A549 (cell line): ENCODE results near the gene FBXO11. TPM values are rescaled to one million over a fixed set of nuclear protein-coding genes. Genes with fewer than 3 reads are reported as not detected.

Source experiments
- ATAC-seq, 2 experiments: fragments of 200-7000 bp in 1 of 2; fragments of >200 bp in 1 of 2; cut with Nextera tagmentation in 1 of 2; cut with Tn5 transposase in 1 of 2; 3 replicates each; pipeline versions ENCODE4 v1.8.0 to v1.9.1; 2018 to 2020; ENCODE audit warnings: mild to moderate bottlenecking in 1 of 2, moderate library complexity in 1 of 2
- CTCF ChIA-PET: fragments of 300-600 bp; sonication (Branson Sonifier 250); formaldehyde crosslinking; extraction: SDS; loops from one replicate; lab custom pipeline; 2021; ENCODE audit warnings: antibody characterized with exemption, inconsistent platforms; lab: Yijun Ruan, JAX
- POLR2A ChIA-PET: fragments of 350-600 bp; formaldehyde crosslinking; extraction: SDS; loops from one replicate; lab custom pipeline; 2021; ENCODE audit warnings: antibody characterized with exemption, inconsistent platforms; lab: Yijun Ruan, JAX
- DNase-seq, 2 experiments: peaks; one replicate each; pipeline versions ENCODE4 v3.0.0 to v3.0.0-alpha.2; 2011 to 2016; ENCODE audit warnings: low read depth in 1 of 2, low spot score in 1 of 2
- FAIRE-seq: peaks from 2 replicates; lab custom pipeline; 2011; peaks lifted over from hg19 to GRCh38; lab: Jason Lieb, UNC
- H3K27ac ChIP-seq, 2 experiments: fragments of >200 bp; sonication (Bioruptor Twin); formaldehyde crosslinking; 3 replicates each; pipeline ENCODE4 v1.5.1; 2016 to 2017
- H3K4me1 ChIP-seq: fragments of >200 bp; sonication (Bioruptor Twin); formaldehyde crosslinking; 3 replicates; pipeline ENCODE4 v1.6.1; 2016
- H3K4me2 ChIP-seq: fragments of >200 bp; sonication (Bioruptor Twin); formaldehyde crosslinking; 3 replicates; pipeline ENCODE4 v1.6.1; 2016
- H3K4me3 ChIP-seq: fragments of >200 bp; sonication (Bioruptor Twin); formaldehyde crosslinking; 3 replicates; pipeline ENCODE4 v1.5.1; 2016
- H3K9me3 ChIP-seq: fragments of >200 bp; sonication (Bioruptor Twin); formaldehyde crosslinking; 3 replicates; pipeline ENCODE4 v1.6.1; 2016
- BHLHE40 ChIP-seq: IDR thresholded peaks from 2 replicates; pipeline ENCODE4 v1.6.1; 2012; ENCODE audit warnings: low read depth, low read length, inconsistent platforms
- CBX8 ChIP-seq: fragments of 200-600 bp; sonication (generic); IDR thresholded peaks from 2 replicates; pipeline ENCODE4 v1.6.1; 2016
- CEBPB ChIP-seq, 2 experiments: fragments of >200 bp in 1 of 2; sonication (Bioruptor Twin) in 1 of 2; formaldehyde crosslinking in 1 of 2; IDR thresholded peaks; 2 replicates each; pipeline ENCODE4 v1.6.1; 2012 to 2016
- EHF ChIP-seq: fragments of 250-450 bp; sonication (Bioruptor Pico); IDR thresholded peaks from 2 replicates; pipeline ENCODE4 v1.5.0; 2020; ENCODE audit warnings: mild to moderate bottlenecking
- GATA3 ChIP-seq: IDR thresholded peaks from 2 replicates; pipeline ENCODE4 v1.6.1; 2012; ENCODE audit warnings: borderline replicate concordance
- HDAC2 ChIP-seq: fragments of 200-600 bp; sonication (generic); IDR thresholded peaks from 2 replicates; pipeline ENCODE4 v1.6.1; 2016
- HOXA7 ChIP-seq: fragments of 250-450 bp; sonication (Bioruptor Pico); IDR thresholded peaks from 2 replicates; pipeline ENCODE4 v1.5.0; 2020; ENCODE audit warnings: mild to moderate bottlenecking, moderate library complexity
- HOXB5 ChIP-seq: fragments of 250-450 bp; sonication (Bioruptor Pico); IDR thresholded peaks from 2 replicates; pipeline ENCODE4 v1.5.0; 2020; ENCODE audit warnings: mild to moderate bottlenecking, moderate library complexity
- JUNB ChIP-seq: fragments of >200 bp; sonication (Bioruptor Twin); formaldehyde crosslinking; IDR thresholded peaks from 2 replicates; pipeline ENCODE4 v1.6.1; 2016
- KDM5A ChIP-seq: fragments of 200-600 bp; sonication (generic); IDR thresholded peaks from 2 replicates; pipeline ENCODE4 v1.6.1; 2016; ENCODE audit warnings: antibody characterized with exemption, mild to moderate bottlenecking
- MAFK ChIP-seq: fragments of 450-650 bp; IDR thresholded peaks from 2 replicates; pipeline ENCODE4 v1.6.1; 2014; ENCODE audit not compliant: partially characterized antibody
- NR3C1 ChIP-seq: fragments of >200 bp; sonication (Bioruptor Twin); formaldehyde crosslinking; IDR thresholded peaks from 3 replicates; pipeline ENCODE4 v1.6.1; 2017
- POLR2A ChIP-seq: IDR thresholded peaks from 2 replicates; pipeline ENCODE4 v1.6.1; 2012; ENCODE audit warnings: mild to moderate bottlenecking, low read length
- POLR2AphosphoS2 ChIP-seq: conservative IDR thresholded peaks from 2 replicates; pipeline ENCODE4 v1.6.1; 2012; ENCODE audit warnings: low read length, improper control_type of control experiment, inconsistent platforms
- RAD21 ChIP-seq, 2 experiments: fragments of >200 bp in 1 of 2; sonication (Bioruptor Twin) in 1 of 2; formaldehyde crosslinking in 1 of 2; IDR thresholded peaks in 1 of 2; conservative IDR thresholded peaks in 1 of 2; 2 replicates in 1 of 2; 3 replicates in 1 of 2; pipeline ENCODE4 v1.6.1; 2012 to 2018; ENCODE audit warnings: inconsistent platforms in 1 of 2
- RFX5 ChIP-seq: fragments of 450-650 bp; IDR thresholded peaks from 2 replicates; pipeline ENCODE4 v1.7.1; 2014; ENCODE audit warnings: antibody characterized with exemption, mild to moderate bottlenecking, moderate library complexity
- RNF2 ChIP-seq: fragments of 200-600 bp; sonication (generic); IDR thresholded peaks from 2 replicates; pipeline ENCODE4 v1.6.1; 2016; ENCODE audit warnings: low read depth, mild to moderate bottlenecking, antibody characterized with exemption, moderate library complexity, borderline replicate concordance
- TFCP2L1 ChIP-seq: fragments of 250-450 bp; sonication (Bioruptor Pico); IDR thresholded peaks from 2 replicates; pipeline ENCODE4 v1.5.0; 2021; ENCODE audit warnings: mild to moderate bottlenecking
- ZC3H11A ChIP-seq: fragments of 450-650 bp; IDR thresholded peaks from 2 replicates; pipeline ENCODE4 v1.6.1; 2014; ENCODE audit warnings: antibody characterized with exemption, mild to moderate bottlenecking
- WGBS: methylation state at CpG from one replicate; pipeline ENCODE4 v1.1.6; 2017; ENCODE audit errors: missing lambda C conversion rate; 5-methylcytosine and 5-hydroxymethylcytosine counted together
- polyA plus RNA-seq, 4 experiments: library from polyadenylated mRNA; depleted of rRNA in 3 of 4; stranded (reverse); fragments of >200 nt; fragmentation: RNase III in 1 of 4; extraction: RNeasy Plus Mini Kit Qiagen cat#74134 plus additional on column Dnase treatment in 1 of 4; gene quantifications; 2 replicates in 3 of 4; 3 replicates in 1 of 4; pipeline ENCODE4 v1.2.3, GENCODE V29; 2011 to 2017
- TF ChIP-seq, protein P1 (sequence below): IDR thresholded peaks from 2 replicates; pipeline ENCODE4 v1.6.1; 2012
- TF ChIP-seq, protein P2 (sequence below): fragments of >200 bp; sonication (Bioruptor Twin); formaldehyde crosslinking; IDR thresholded peaks from 3 replicates; pipeline ENCODE4 v1.5.1; 2016
- TF ChIP-seq, protein P3 (sequence below): fragments of 250-450 bp; sonication (Bioruptor Pico); IDR thresholded peaks from 2 replicates; pipeline ENCODE4 v1.5.0; 2021; ENCODE audit warnings: mild to moderate bottlenecking, moderate library complexity, borderline replicate concordance

The FBXO11 gene
- polyA plus RNA-seq, 2 of the 4 experiments (the other 2 are of a cell fraction), result 51.1 to 61.4 TPM

DNA sequence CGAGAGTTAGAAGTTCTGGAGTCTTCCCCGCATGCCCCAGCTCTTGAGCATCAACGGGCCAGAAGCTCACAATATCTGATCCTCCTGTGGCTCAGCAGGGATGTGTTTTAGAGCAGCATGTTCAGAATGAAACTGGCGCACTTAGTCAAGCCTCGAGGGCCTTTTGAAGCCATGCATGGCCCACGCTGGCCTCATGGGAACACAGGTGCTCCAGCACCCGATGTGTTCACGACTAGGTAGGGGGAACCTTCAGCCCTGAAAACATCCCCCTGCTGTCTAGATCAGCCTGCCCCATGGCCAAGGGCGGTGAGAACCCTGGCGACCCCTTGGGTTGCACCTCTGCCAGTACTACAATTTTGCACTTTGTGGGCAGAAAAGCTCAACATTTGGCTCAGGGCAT is 90.5 kb downstream of the FBXO11 start:
- ATAC-seq (no peak), DNase-seq (no peak), FAIRE-seq (no peak)
- 95% methylated on average over 10 of the region's 10 CpGs for WGBS
- no peak for TF ChIP-seq HOXA7 (CRISPR knock-in tag)
- TF ChIP-seq CEBPB (IDR thresholded peaks at IDR 0.05), result no peak
- TF ChIP-seq RFX5, result no peak
- TF ChIP-seq RNF2, result no peak
- TF ChIP-seq, protein P1, sequence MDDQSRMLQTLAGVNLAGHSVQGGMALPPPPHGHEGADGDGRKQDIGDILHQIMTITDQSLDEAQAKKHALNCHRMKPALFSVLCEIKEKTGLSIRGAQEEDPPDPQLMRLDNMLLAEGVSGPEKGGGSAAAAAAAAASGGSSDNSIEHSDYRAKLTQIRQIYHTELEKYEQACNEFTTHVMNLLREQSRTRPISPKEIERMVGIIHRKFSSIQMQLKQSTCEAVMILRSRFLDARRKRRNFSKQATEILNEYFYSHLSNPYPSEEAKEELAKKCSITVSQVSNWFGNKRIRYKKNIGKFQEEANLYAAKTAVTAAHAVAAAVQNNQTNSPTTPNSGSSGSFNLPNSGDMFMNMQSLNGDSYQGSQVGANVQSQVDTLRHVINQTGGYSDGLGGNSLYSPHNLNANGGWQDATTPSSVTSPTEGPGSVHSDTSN, result no peak
- ChIA-PET CTCF (interaction anchor here (0.7 kb wide), 1 partner anchor 776 kb away, joined by 3 read pairs; no protein-coding TSS in a partner anchor), POLR2A (interaction anchor here (0.5 kb wide), 1 partner anchor 32 kb away, joined by 4 read pairs; no protein-coding TSS in a partner anchor)
- H3K4me1 ChIP-seq, result peaks cover 6% of the 10 kb centered on the region; the same call in 1 of the 3 replicates
- H3K27ac ChIP-seq, result no peak overlapping the region
- H3K4me2 ChIP-seq, result no peak overlapping the region
- H3K9me3 ChIP-seq, result peaks cover 3% of the 10 kb centered on the region; the same call in 1 of the 3 replicates
- no peak overlapping the region for H3K4me3 ChIP-seq

DNA sequence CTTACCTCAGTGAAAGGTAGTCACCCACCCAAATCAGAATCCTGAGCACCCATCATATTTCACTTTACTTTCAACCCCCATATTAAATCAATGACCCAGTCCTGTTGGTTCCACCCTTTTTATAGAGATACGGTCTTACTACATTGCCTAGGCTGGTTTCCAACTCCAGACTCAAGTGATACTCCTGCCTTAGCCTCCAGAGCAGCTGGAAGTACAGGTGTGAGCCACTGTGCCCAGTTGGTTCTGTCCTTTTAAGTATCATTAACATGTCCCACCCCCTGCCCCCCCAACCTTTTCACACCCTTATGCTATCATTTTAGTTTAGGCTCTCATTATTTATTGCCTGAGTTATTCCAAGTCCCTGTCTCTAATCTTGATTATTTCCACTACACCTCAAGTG is 94.6 kb downstream of the FBXO11 start:
- peak in 1 of 2 experiments; percentile 34; a peak in 3 of 6 replicates for ATAC-seq
- Histone ChIP-seq H3K4me1 (no peaks in the 10 kb centered on the region), H3K9me3 (peaks cover 3% of the 10 kb centered on the region; the same call in 1 of the 3 replicates), H3K27ac (no peak overlapping the region), H3K4me2 (no peak overlapping the region), H3K4me3 (no peak overlapping the region)
- TF ChIP-seq TFCP2L1, result no peak
- no peak for TF ChIP-seq CEBPB (IDR thresholded peaks at IDR 0.05)
- TF ChIP-seq, protein P2, sequence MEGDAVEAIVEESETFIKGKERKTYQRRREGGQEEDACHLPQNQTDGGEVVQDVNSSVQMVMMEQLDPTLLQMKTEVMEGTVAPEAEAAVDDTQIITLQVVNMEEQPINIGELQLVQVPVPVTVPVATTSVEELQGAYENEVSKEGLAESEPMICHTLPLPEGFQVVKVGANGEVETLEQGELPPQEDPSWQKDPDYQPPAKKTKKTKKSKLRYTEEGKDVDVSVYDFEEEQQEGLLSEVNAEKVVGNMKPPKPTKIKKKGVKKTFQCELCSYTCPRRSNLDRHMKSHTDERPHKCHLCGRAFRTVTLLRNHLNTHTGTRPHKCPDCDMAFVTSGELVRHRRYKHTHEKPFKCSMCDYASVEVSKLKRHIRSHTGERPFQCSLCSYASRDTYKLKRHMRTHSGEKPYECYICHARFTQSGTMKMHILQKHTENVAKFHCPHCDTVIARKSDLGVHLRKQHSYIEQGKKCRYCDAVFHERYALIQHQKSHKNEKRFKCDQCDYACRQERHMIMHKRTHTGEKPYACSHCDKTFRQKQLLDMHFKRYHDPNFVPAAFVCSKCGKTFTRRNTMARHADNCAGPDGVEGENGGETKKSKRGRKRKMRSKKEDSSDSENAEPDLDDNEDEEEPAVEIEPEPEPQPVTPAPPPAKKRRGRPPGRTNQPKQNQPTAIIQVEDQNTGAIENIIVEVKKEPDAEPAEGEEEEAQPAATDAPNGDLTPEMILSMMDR, result no peak
- no peak for TF ChIP-seq NR3C1
- TF ChIP-seq POLR2A, result no peak
- TF ChIP-seq CBX8, result no peak
- WGBS, result 83% methylated on average over 1 of the region's 1 CpG
- ChIA-PET CTCF (interaction anchor here (0.6 to 1.2 kb wide), 2 partner anchors 44 to 48 kb away, joined by 4 to 5 read pairs; no protein-coding TSS in a partner anchor), POLR2A (no interaction called here)
- no peak for DNase-seq
- no peak for FAIRE-seq

DNA sequence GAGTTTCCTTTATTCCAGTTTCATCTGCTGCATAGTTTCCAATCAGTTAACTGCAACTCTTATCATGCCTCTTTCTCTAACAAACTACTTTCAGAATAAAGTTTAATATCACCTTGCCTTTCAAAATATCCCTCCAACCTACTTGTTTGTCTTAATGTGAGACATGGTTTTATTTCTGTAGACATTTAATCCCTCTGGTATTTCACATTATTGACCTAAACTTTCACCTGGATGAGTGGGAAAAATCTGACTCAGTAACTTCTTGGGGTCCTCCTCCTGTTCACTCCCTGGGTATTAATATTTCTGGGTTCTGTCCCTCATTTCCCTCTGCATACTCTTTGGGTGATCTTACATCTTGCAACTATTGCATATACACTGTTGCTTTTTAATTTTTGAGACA is 95.4 kb downstream of the FBXO11 start:
- H3K4me1 ChIP-seq, result no peaks in the 10 kb centered on the region
- FAIRE-seq, result no peak
- H3K9me3 ChIP-seq, result peaks cover 3% of the 10 kb centered on the region; the same call in 1 of the 3 replicates
- H3K4me3 ChIP-seq, result no peak overlapping the region
- no peak overlapping the region for H3K27ac ChIP-seq
- ATAC-seq, result peak in 1 of 2 experiments; percentile 8; a peak in 2 of 6 replicates
- CTCF ChIA-PET, result interaction anchor here (0.6 to 1.2 kb wide), 2 partner anchors 43 to 49 kb away, joined by 4 to 5 read pairs; no protein-coding TSS in a partner anchor
- H3K4me2 ChIP-seq, result no peak overlapping the region
- POLR2A ChIA-PET, result no interaction called here
- TF ChIP-seq HDAC2, result no peak
- no peak for TF ChIP-seq HOXB5 (CRISPR knock-in tag)
- TF ChIP-seq EHF (CRISPR knock-in tag), result no peak
- TF ChIP-seq BHLHE40, result no peak
- no peak for TF ChIP-seq JUNB
- no peak for TF ChIP-seq KDM5A
- TF ChIP-seq POLR2AphosphoS2, result no peak
- no peak for TF ChIP-seq TFCP2L1
- TF ChIP-seq CBX8, result no peak
- TF ChIP-seq, protein P1, result no peak
- no peak for TF ChIP-seq MAFK
- TF ChIP-seq, protein P3, sequence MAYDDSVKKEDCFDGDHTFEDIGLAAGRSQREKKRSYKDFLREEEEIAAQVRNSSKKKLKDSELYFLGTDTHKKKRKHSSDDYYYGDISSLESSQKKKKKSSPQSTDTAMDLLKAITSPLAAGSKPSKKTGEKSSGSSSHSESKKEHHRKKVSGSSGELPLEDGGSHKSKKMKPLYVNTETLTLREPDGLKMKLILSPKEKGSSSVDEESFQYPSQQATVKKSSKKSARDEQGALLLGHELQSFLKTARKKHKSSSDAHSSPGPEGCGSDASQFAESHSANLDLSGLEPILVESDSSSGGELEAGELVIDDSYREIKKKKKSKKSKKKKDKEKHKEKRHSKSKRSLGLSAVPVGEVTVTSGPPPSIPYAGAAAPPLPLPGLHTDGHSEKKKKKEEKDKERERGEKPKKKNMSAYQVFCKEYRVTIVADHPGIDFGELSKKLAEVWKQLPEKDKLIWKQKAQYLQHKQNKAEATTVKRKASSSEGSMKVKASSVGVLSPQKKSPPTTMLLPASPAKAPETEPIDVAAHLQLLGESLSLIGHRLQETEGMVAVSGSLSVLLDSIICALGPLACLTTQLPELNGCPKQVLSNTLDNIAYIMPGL (CRISPR knock-in tag), result no peak
- TF ChIP-seq RAD21 (conservative IDR thresholded peaks at IDR 0.05 in 1 of 2, IDR thresholded peaks at IDR 0.05 in 1 of 2), result no peak
- TF ChIP-seq GATA3, result no peak
- TF ChIP-seq ZC3H11A, result no peak
- no peak for TF ChIP-seq RFX5
- TF ChIP-seq, protein P2, result no peak
- DNase-seq, result no peak
